ENCODE measurements around the gene POU2AF1.

The POU2AF1 gene

GRCh38 chr11:111355101-111355500 lies 24.0 kb downstream of the POU2AF1 start:
- no peak overlapping the region for H3K4me2 ChIP-seq (ENCODE audit: low read depth, low read length, poor library complexity, severe bottlenecking)
- H3K79me2 ChIP-seq (ENCODE audit: insufficient read depth, low read length), result peaks cover 10% of the 10 kb centered on the region; the same call in 1 of the 2 replicates
- H3K4me3 ChIP-seq (ENCODE audit: insufficient read depth, low read length, poor library complexity, severe bottlenecking), result no peak overlapping the region
- no peaks in the 10 kb centered on the region for H3K9me3 ChIP-seq (ENCODE audit: insufficient read depth, low read length)
- no peaks in the 10 kb centered on the region for H3K27me3 ChIP-seq (ENCODE audit: low read length)
- no peak overlapping the region for H2AFZ ChIP-seq (ENCODE audit: low read depth, low read length, severe bottlenecking)
- H3K27ac ChIP-seq (ENCODE audit: low read depth, low read length), result no peak overlapping the region
- H3K36me3 ChIP-seq (ENCODE audit: low read length), result peaks cover 34% of the 10 kb centered on the region
- TF ChIP-seq EZH2phosphoT487 (conservative IDR thresholded peaks at IDR 0.05; ENCODE audit: low read length) (no peak), CTCF (IDR thresholded peaks at IDR 0.05; ENCODE audit: insufficient read depth, low read length, poor library complexity, severe bottlenecking) (no peak)
- H4K20me1 ChIP-seq (ENCODE audit: low read depth, low read length), result no peaks in the 10 kb centered on the region
- H3K9ac ChIP-seq (ENCODE audit: low read length), result no peak overlapping the region
- no peaks in the 10 kb centered on the region for H3K9me2 ChIP-seq (replicated peaks; ENCODE audit: insufficient read depth, low read length)
- H3F3A ChIP-seq (ENCODE audit: insufficient read depth), result peaks cover 44% of the 10 kb centered on the region

- no peaks in the 10 kb centered on the region for H3K9me2 ChIP-seq (replicated peaks; ENCODE audit: insufficient read depth, low read length)
- H3K9ac ChIP-seq (ENCODE audit: low read length), result no peak overlapping the region
- H3K27me3 ChIP-seq (ENCODE audit: low read length), result no peaks in the 10 kb centered on the region
- H3K4me3 ChIP-seq (ENCODE audit: insufficient read depth, low read length, poor library complexity, severe bottlenecking), result no peak overlapping the region
- peaks cover 31% of the 10 kb centered on the region for H3K36me3 ChIP-seq (ENCODE audit: low read length)
- no peaks in the 10 kb centered on the region for H3K9me3 ChIP-seq (ENCODE audit: insufficient read depth, low read length)
- H3K27ac ChIP-seq (ENCODE audit: low read depth, low read length), result no peak overlapping the region
- H3K4me2 ChIP-seq (ENCODE audit: low read depth, low read length, poor library complexity, severe bottlenecking), result no peak overlapping the region
- H3K79me2 ChIP-seq (ENCODE audit: insufficient read depth, low read length), result peaks cover 4% of the 10 kb centered on the region; the same call in 1 of the 2 replicates
- peaks cover 44% of the 10 kb centered on the region for H3F3A ChIP-seq (ENCODE audit: insufficient read depth)
- no peaks in the 10 kb centered on the region for H4K20me1 ChIP-seq (ENCODE audit: low read depth, low read length)
- TF ChIP-seq CTCF (IDR thresholded peaks at IDR 0.05; ENCODE audit: insufficient read depth, low read length, poor library complexity, severe bottlenecking), result no peak
- no peak for TF ChIP-seq EZH2phosphoT487 (conservative IDR thresholded peaks at IDR 0.05; ENCODE audit: low read length)
- H2AFZ ChIP-seq (ENCODE audit: low read depth, low read length, severe bottlenecking), result no peak overlapping the region
Observed at GRCh38 chr11:111354601-111354891, 24.5 kb downstream of the POU2AF1 start.

- no peaks in the 10 kb centered on the region for H3K9me2 ChIP-seq (replicated peaks; ENCODE audit: insufficient read depth, low read length)
- H3K79me2 ChIP-seq (ENCODE audit: insufficient read depth, low read length), result no peaks in the 10 kb centered on the region; the same call in 1 of the 2 replicates
- H3K27ac ChIP-seq (ENCODE audit: low read depth, low read length), result no peak overlapping the region
- H3K36me3 ChIP-seq (ENCODE audit: low read length), result peaks cover 29% of the 10 kb centered on the region
- no peaks in the 10 kb centered on the region for H3K9me3 ChIP-seq (ENCODE audit: insufficient read depth, low read length)
- no peak overlapping the region for H2AFZ ChIP-seq (ENCODE audit: low read depth, low read length, severe bottlenecking)
- no peaks in the 10 kb centered on the region for H4K20me1 ChIP-seq (ENCODE audit: low read depth, low read length)
- no peak overlapping the region for H3K4me3 ChIP-seq (ENCODE audit: insufficient read depth, low read length, poor library complexity, severe bottlenecking)
- no peak for TF ChIP-seq EZH2phosphoT487 (conservative IDR thresholded peaks at IDR 0.05; ENCODE audit: low read length)
- no peak for TF ChIP-seq CTCF (IDR thresholded peaks at IDR 0.05; ENCODE audit: insufficient read depth, low read length, poor library complexity, severe bottlenecking)
- no peak overlapping the region for H3K4me2 ChIP-seq (ENCODE audit: low read depth, low read length, poor library complexity, severe bottlenecking)
- H3K27me3 ChIP-seq (ENCODE audit: low read length), result no peaks in the 10 kb centered on the region
- H3K9ac ChIP-seq (ENCODE audit: low read length), result no peak overlapping the region
- peaks cover 41% of the 10 kb centered on the region for H3F3A ChIP-seq (ENCODE audit: insufficient read depth)
Observed at GRCh38 chr11:111353776-111354600, 25.1 kb downstream of the POU2AF1 start.
